Measurements from ENCODE around the gene GMNN. TPM values are rescaled to one million over a fixed set of nuclear protein-coding genes. Genes with fewer than 3 reads are reported as not detected.

The GMNN gene
- total RNA-seq, 4 donors from 2014 or later, result 4.1 to 8.0 (median 5.4) TPM

GRCh38 chr6:24822696-24823095, 48.0 kb downstream of the GMNN start:
- no peaks in the 10 kb centered on the region for H3K27me3 ChIP-seq
- no peaks in the 10 kb centered on the region for H3K4me1 ChIP-seq
- no peak for DNase-seq (ENCODE audit: extremely low spot score)
- H3K27ac ChIP-seq (replicated peaks in 1 of 4), result no peak overlapping the region
- 90% methylated on average over 6 of the region's 6 CpGs for WGBS
- no peaks in the 10 kb centered on the region for H3K9me3 ChIP-seq
- intact Hi-C loops (cut with DNase I), result no loop called here
- H3K36me3 ChIP-seq, result peaks cover 0 to 21% (median 0%) of the 10 kb centered on the region in 4 donors
- no peak overlapping the region for H3K4me3 ChIP-seq
- TF ChIP-seq, protein P1, sequence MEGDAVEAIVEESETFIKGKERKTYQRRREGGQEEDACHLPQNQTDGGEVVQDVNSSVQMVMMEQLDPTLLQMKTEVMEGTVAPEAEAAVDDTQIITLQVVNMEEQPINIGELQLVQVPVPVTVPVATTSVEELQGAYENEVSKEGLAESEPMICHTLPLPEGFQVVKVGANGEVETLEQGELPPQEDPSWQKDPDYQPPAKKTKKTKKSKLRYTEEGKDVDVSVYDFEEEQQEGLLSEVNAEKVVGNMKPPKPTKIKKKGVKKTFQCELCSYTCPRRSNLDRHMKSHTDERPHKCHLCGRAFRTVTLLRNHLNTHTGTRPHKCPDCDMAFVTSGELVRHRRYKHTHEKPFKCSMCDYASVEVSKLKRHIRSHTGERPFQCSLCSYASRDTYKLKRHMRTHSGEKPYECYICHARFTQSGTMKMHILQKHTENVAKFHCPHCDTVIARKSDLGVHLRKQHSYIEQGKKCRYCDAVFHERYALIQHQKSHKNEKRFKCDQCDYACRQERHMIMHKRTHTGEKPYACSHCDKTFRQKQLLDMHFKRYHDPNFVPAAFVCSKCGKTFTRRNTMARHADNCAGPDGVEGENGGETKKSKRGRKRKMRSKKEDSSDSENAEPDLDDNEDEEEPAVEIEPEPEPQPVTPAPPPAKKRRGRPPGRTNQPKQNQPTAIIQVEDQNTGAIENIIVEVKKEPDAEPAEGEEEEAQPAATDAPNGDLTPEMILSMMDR (IDR thresholded peaks at IDR 0.05), result no peak
- no peak for TF ChIP-seq EP300 (IDR thresholded peaks at IDR 0.05)

DNA sequence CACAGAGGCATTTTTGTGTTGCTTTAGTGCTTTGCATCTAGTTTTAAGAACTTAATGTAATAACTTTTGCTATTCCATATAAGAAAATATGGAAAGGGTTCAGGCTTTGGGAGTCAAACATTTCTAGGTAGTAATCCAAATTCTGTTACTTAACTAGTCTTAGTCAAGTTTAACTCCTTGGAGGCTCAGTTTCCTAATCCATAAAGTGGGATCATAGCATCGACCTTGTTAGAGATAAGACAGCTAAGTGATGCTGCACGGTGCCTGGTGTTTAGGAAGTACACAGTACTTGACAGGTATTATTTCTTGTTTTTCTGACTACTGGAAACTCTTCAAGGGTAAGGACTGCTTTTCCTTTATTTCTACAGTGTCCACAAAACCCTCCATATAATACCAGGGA, 48.4 kb downstream of the GMNN start:
- WGBS, result 91% methylated on average over 2 of the region's 2 CpGs
- TF ChIP-seq POLR2AphosphoS5 (IDR thresholded peaks at IDR 0.05) (no peak), EP300 (IDR thresholded peaks at IDR 0.05) (no peak), POLR2A (IDR thresholded peaks at IDR 0.05; ENCODE audit: low read depth) (no peak)
- TF ChIP-seq, protein P1 (IDR thresholded peaks at IDR 0.05), result no peak

DNA sequence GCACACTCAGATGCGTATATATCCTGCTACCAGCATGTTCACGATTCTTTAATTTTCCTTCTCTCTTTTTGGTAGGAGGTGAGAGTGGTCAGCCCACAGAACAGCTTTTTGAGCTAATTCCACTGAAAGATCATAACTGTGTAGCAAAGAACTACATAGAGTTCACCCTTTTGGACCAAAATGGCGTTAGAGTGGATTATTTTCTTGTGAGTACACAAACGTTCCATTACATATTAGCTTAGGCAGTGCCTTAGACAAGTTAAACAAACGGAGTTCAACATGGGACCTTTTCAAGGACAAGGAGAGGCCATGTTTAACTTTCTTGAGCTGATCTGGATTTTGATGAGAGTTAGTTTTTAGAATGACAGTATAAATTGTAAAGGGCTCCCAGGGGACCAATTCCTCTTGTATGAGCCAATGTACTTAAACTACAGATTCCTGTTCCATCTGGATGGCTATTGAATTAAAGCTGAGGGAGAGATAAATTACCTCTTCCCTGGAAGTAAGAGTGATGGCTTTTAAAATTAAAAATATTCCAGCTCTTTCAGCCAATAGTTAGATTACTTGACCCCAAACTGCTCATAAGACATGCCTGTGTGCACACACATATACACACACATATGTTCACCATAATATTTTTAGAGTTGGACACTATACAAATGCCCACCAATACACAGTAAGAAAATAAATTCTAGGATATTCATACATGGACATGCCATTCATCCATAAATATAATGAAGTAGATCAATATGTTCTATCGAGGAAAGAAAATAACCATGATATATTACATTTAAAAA, 49.6 kb downstream of the GMNN start:
- Histone ChIP-seq H3K9me3 (no peaks in the 10 kb centered on the region), H3K4me1 (no peaks in the 10 kb centered on the region), H3K27ac (replicated peaks in 1 of 4) (no peak overlapping the region), H3K4me3 (no peak overlapping the region), H3K27me3 (no peaks in the 10 kb centered on the region), H3K36me3 (peaks cover 0 to 17% (median 0%) of the 10 kb centered on the region in 4 donors)
- DNase-seq (ENCODE audit: extremely low spot score), result no peak
- no peak for TF ChIP-seq POLR2A (IDR thresholded peaks at IDR 0.05; ENCODE audit: low read depth)
- TF ChIP-seq POLR2AphosphoS5 (IDR thresholded peaks at IDR 0.05), result no peak
- no peak for TF ChIP-seq EP300 (IDR thresholded peaks at IDR 0.05)
- TF ChIP-seq, protein P1 (IDR thresholded peaks at IDR 0.05), result no peak
- WGBS, result 93% methylated on average over 6 of the region's 6 CpGs
- intact Hi-C loops (cut with DNase I), result no loop called here

More for the DNA sequence above, 48.4 kb downstream of the GMNN start:
- peaks cover 0 to 24% (median 0%) of the 10 kb centered on the region in 4 donors for H3K36me3 ChIP-seq
- no peak for DNase-seq (ENCODE audit: extremely low spot score)
- no peaks in the 10 kb centered on the region for H3K27me3 ChIP-seq
- intact Hi-C loops (cut with DNase I), result no loop called here
- no peaks in the 10 kb centered on the region for H3K9me3 ChIP-seq
- H3K4me3 ChIP-seq, result no peak overlapping the region
- H3K4me1 ChIP-seq, result no peaks in the 10 kb centered on the region
- H3K27ac ChIP-seq (replicated peaks in 1 of 4), result no peak overlapping the region

DNA sequence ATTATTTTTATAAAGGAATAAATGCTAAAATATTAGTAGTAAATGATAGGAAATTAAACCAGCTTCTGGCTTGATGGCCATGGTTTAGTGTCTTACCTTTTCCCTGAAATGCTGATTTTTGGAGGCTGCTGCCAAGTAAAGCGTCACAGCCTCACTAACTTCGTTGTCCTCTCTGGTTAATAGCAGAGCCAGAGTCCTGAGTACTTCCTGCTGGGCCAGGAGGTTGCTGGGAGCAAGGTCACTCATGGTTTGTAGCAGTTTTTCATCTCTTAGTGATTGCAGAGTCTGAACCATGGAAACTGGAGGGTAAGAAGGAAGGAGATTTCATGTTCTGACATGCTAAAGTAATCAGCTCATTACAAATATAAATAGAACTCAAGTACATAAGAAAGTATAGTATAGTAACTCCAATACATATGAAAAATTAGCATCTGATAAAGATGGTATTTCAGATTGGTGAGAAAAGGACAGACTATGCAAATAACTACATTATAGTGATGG, 50.4 kb downstream of the GMNN start:
- TF ChIP-seq EP300 (IDR thresholded peaks at IDR 0.05) (no peak), POLR2A (IDR thresholded peaks at IDR 0.05; ENCODE audit: low read depth) (no peak), POLR2AphosphoS5 (IDR thresholded peaks at IDR 0.05) (no peak)
- TF ChIP-seq, protein P1 (IDR thresholded peaks at IDR 0.05), result no peak
- Histone ChIP-seq H3K9me3 (no peaks in the 10 kb centered on the region), H3K4me3 (no peak overlapping the region), H3K4me1 (no peaks in the 10 kb centered on the region), H3K27me3 (no peaks in the 10 kb centered on the region), H3K27ac (replicated peaks in 1 of 4) (no peak overlapping the region), H3K36me3 (peaks cover 0 to 22% (median 0%) of the 10 kb centered on the region in 4 donors)
- DNase-seq (ENCODE audit: extremely low spot score), result no peak
- WGBS, result 65% methylated on average over 2 of the region's 2 CpGs
- intact Hi-C loops (cut with DNase I), result no loop called here

Measured in esophagus muscularis mucosa (tissue), 4 donors.